Activated CD4-positive, alpha-beta T cell treated with anti-CD3 and anti-CD28 coated beads, Interleukin-2, amount 10 ng/mL, durations not matched to agents 7 days and 5 days (primary cell): ENCODE measurements around the gene IER5. TPM values are rescaled to one million over a fixed set of nuclear protein-coding genes. Genes with fewer than 3 reads are reported as not detected.
A peak's percentile ranks its signal among the peaks of the same experiment; 100 is the strongest.

Experiments
- CTCF ChIA-PET: fragments of 350-600 bp; sonication (Branson Sonifier 250); formaldehyde crosslinking; loops from one replicate; lab custom pipeline; 2021; ENCODE audit warnings: antibody characterized with exemption; lab: Charles Lee
- POLR2A ChIA-PET: fragments of 350-600 bp; sonication (Branson Sonifier 250); formaldehyde crosslinking; loops from one replicate; lab custom pipeline; 2021; ENCODE audit warnings: antibody characterized with exemption; lab: Charles Lee
- DNase-seq: peaks from one replicate; pipeline ENCODE4 v3.0.0-alpha.2; 2020
- H3K27ac Mint-ChIP-seq: one replicate; pipeline ENCODE4 v1.8.0; 2021; ENCODE audit warnings: mild to moderate bottlenecking, moderate library complexity, mixed read lengths
- H3K27me3 Mint-ChIP-seq: one replicate; pipeline ENCODE4 v1.8.0; 2021; ENCODE audit warnings: mixed read lengths
- H3K36me3 Mint-ChIP-seq: one replicate; pipeline ENCODE4 v1.8.0; 2021; ENCODE audit warnings: low read depth, mixed read lengths
- H3K4me1 Mint-ChIP-seq: one replicate; pipeline ENCODE4 v1.8.0; 2021; ENCODE audit warnings: mixed read lengths
- H3K4me3 Mint-ChIP-seq: one replicate; pipeline ENCODE4 v1.8.0; 2021; ENCODE audit warnings: mild to moderate bottlenecking, moderate library complexity, mixed read lengths
- H3K9me3 Mint-ChIP-seq: one replicate; pipeline ENCODE4 v1.8.0; 2021; ENCODE audit warnings: mixed read lengths
- total RNA-seq, 2 experiments: library from RNA; stranded (reverse); gene quantifications; one replicate each; pipeline ENCODE4 v1.2.3, GENCODE V29; 2021

The IER5 gene
- total RNA-seq, 2 experiments from 2014 or later, result 20.3 to 24.9 TPM

DNA sequence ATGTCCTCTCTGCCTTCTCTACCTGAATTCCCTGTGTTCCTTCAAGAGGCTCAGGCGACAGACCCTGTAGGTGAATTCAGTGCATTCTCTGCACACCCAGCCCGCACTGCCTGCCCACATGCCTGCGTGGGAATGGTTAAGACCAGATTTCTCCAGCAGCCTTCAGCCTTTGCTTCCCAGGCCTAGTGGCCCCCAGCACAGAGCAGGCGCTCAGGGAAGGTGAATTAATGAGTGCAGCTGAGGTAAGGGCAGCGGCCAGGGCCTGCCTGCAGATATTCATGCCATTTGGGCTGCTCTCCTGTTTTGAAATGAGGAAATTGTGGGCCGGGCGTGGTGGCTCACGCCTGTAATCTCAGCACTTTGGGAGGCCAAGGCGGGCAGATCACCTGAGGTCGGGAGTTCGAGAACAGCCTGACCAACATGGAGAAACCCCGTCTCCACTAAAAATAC lies 45.5 kb downstream of the IER5 start:
- ChIA-PET CTCF (interaction anchor here (0.9 to 2.9 kb wide), 6 partner anchors 10 to 95 kb away, joined by 3 to 11 read pairs (median 3); no protein-coding TSS in a partner anchor), POLR2A (no interaction called here)
- H3K4me3 Mint-ChIP-seq, result no peak overlapping the region
- no peaks in the 10 kb centered on the region for H3K9me3 Mint-ChIP-seq
- peak overlapping the region; percentile 54 for H3K27ac Mint-ChIP-seq
- DNase-seq, result no peak
- H3K27me3 Mint-ChIP-seq, result no peaks in the 10 kb centered on the region
- H3K4me1 Mint-ChIP-seq, result peaks cover 70% of the 10 kb centered on the region
- peaks cover 2% of the 10 kb centered on the region for H3K36me3 Mint-ChIP-seq

DNA sequence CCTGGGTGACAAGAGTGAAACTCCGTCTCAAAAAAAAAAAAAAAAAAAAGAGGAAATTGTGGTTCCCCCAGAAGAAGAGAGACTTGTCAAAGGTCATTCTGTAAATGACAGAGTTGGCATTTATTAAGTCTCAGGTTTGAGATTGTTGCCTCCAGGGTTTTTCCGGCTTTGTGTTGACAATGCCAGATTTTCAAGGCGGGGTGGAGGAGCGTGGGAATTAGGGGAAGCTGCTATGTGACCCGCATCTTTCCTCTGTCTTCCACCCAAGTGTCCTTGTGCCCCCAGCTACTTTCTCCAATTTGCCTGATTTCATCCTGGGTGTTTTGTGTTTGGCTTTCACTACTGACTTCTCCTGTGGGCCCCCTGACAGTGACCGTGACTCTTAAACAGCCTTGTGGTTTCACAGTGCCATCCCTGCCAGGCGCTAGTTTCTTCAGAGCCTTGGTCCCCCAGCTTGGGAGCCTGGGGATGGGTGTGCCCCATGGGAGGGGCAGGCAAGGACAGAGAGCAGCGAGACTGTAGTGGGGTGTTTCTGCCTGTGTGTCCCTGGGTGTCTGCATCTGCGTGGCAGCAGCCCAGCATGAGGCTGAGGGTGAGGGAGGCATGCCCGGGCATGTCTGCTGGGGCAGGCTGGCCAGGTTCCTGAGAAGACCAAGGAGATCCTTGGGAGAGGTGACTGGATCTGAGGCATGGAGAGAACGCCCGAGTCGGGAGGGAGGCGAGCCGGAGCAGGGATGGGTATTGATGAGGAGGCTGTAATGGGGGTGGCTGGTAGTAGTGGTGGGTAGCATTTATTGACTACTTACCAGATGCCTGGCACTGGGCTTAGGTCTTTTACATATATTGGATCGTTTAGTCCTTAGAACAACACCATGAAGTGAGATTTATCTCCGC lies 46.3 kb downstream of the IER5 start:
- CTCF ChIA-PET, result interaction anchor here (0.9 to 2.9 kb wide), 8 partner anchors 8 to 33 kb away, joined by 3 to 11 read pairs (median 4); no protein-coding TSS in a partner anchor
- Mint-ChIP-seq H3K4me1 (peaks cover 70% of the 10 kb centered on the region), H3K27ac (peak overlapping the region; percentile 90), H3K4me3 (peak overlapping the region; percentile 44), H3K27me3 (no peaks in the 10 kb centered on the region), H3K36me3 (peaks cover 2% of the 10 kb centered on the region), H3K9me3 (no peaks in the 10 kb centered on the region)
- DNase-seq, result peak; percentile 26
- POLR2A ChIA-PET, result no interaction called here

DNA sequence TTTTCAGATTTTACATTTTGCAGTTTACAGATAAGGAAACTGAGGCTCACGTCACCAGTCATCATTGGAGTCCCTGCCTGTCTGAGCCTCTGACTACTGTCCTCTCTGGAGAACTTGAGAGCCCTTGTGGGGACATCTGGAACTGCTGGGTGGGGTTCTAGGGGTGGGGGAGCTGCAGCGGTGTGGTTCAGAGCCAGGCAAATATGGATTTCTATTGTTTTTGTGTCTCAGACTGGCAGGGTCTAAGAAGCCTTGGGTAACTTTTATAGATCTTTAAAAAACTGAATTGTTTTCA lies 46.9 kb downstream of the IER5 start:
- ChIA-PET POLR2A (no interaction called here), CTCF (interaction anchor here (1.0 to 2.5 kb wide), 8 partner anchors 8 to 45 kb away, joined by 3 to 9 read pairs (median 4); no protein-coding TSS in a partner anchor)
- Mint-ChIP-seq H3K27me3 (no peaks in the 10 kb centered on the region), H3K4me3 (peak overlapping the region; percentile 44), H3K36me3 (peaks cover 2% of the 10 kb centered on the region), H3K4me1 (peaks cover 72% of the 10 kb centered on the region), H3K27ac (peak overlapping the region; percentile 90), H3K9me3 (no peaks in the 10 kb centered on the region)
- no peak for DNase-seq

DNA sequence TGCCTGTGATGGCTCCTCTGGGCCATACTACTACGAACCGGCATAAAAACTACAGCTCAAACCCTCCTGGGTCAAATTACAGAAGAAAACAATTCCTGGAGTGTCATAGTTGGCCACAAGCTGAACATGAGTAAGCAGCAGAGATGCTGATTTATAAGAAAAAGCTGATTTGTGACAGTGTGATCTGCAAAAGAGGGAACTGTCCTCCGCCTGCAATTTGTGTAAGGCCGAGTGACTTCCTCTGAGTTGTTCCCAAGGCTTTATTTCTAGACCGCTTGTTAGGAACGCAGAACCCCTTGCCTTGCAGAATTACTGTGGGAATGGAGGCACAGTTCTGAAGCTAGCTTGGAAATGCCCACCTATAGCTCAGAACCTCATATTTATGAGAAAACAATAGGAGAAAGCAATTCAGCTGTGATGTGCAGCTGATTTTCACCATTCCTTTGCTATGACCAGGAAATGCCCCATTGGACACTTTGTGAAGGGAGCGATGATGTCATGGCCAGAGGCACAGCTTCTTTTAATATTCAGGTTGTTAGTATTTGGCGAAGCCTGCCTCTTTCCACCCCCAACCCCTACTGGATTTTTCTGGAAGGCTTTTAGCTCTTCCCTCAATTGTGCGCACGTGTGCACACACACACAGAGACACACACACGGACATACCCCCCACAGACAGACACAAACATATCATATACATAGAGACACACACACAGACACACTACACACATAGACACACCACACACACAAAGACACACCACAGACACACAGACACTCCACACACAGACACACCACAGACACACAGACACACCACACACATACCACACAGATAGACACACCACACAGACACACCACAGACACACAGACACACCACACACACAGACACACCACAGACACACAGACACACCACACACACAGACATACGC lies 47.6 kb downstream of the IER5 start:
- Mint-ChIP-seq H3K4me1 (peaks cover 77% of the 10 kb centered on the region), H3K27ac (peak overlapping the region; percentile 90), H3K9me3 (no peaks in the 10 kb centered on the region), H3K27me3 (no peaks in the 10 kb centered on the region), H3K36me3 (peaks cover 2% of the 10 kb centered on the region), H3K4me3 (no peak overlapping the region)
- DNase-seq, result no peak
- ChIA-PET POLR2A (no interaction called here), CTCF (interaction anchor here (1.0 to 2.5 kb wide), 10 partner anchors 9 to 95 kb away, joined by 3 to 9 read pairs (median 4); no protein-coding TSS in a partner anchor)

DNA sequence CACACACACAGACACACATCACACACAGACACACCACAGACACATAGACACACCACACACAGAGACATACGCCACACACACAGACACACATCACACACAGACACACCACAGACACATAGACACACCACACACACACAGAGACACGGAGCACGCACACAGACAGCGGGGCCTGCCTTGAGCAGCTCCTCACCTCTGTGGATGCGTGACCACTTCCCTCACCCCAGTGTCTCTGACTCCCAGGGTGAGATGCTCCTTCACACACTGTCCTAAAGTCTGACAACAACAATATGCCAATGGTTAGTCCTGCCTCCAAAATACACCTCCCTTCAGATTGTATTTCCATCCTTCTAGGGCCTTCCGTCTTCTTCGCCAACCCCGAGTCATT lies 48.2 kb downstream of the IER5 start:
- H3K4me3 Mint-ChIP-seq, result no peak overlapping the region
- H3K9me3 Mint-ChIP-seq, result no peaks in the 10 kb centered on the region
- peaks cover 81% of the 10 kb centered on the region for H3K4me1 Mint-ChIP-seq
- POLR2A ChIA-PET, result no interaction called here
- H3K27me3 Mint-ChIP-seq, result no peaks in the 10 kb centered on the region
- H3K36me3 Mint-ChIP-seq, result peaks cover 2% of the 10 kb centered on the region
- no peak for DNase-seq
- CTCF ChIA-PET, result interaction anchor here (1.2 to 2.5 kb wide), 8 partner anchors 10 to 96 kb away, joined by 3 to 9 read pairs (median 4); no protein-coding TSS in a partner anchor
- peak overlapping the region; percentile 25 for H3K27ac Mint-ChIP-seq

DNA sequence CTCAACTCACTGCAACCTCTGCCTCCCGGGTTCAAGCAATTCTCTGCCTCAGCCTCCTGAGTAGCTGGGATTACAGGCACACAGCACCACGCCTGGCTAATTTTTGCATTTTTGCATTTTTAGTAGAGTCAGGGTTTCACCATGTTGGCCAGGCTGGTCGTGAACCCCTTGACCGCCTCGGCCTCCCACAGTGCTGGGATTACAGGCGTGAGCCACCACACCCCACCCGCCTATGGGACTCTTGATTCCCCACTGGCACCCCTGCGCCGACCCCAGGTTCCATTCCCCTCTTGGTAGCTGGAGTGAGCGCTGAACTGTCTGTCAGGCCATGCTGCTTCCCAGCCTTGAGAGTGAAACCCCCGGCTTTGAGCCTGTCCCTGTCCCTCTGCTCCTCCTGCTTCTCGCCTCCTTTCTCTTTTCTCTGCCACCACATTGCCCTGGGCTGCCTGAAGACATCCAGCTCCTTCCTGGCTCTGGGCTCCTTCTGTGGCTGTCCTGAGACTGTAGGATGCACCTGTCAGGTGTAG lies 48.8 kb downstream of the IER5 start:
- ChIA-PET POLR2A (no interaction called here), CTCF (interaction anchor here (0.7 to 2.5 kb wide), 7 partner anchors 10 to 97 kb away, joined by 3 to 9 read pairs (median 4); no protein-coding TSS in a partner anchor)
- Mint-ChIP-seq H3K27ac (no peak overlapping the region), H3K27me3 (no peaks in the 10 kb centered on the region), H3K4me1 (peaks cover 87% of the 10 kb centered on the region), H3K4me3 (no peak overlapping the region), H3K9me3 (no peaks in the 10 kb centered on the region), H3K36me3 (peaks cover 2% of the 10 kb centered on the region)
- no peak for DNase-seq

DNA sequence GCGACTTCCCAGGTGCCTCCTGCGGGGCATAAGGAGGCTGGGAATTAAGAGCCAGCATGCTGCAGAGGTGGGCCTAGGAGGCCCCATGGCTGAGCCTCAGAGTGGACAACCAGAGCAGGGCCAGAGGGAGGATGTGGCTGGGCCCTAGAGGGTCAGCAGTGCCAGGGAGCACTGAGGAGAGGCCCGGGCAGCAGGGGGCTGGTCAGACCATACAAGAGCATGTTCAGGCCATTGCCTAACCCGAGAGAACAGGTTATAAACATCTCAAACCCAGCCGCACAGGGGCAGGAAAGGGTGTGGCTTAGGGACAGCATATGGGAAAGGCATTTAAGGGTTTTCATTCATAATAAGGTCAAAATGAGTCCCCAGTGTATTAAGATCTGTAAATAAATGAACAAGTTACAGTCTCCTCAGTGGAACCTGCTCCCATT lies 51.1 kb downstream of the IER5 start:
- Mint-ChIP-seq H3K4me3 (no peak overlapping the region), H3K9me3 (no peaks in the 10 kb centered on the region), H3K27me3 (peaks cover 15% of the 10 kb centered on the region), H3K4me1 (peaks cover 83% of the 10 kb centered on the region), H3K27ac (no peak overlapping the region), H3K36me3 (peaks cover 2% of the 10 kb centered on the region)
- CTCF ChIA-PET, result interaction anchor here (1.0 to 5.4 kb wide), 6 partner anchors 12 to 96 kb away, joined by 3 to 42 read pairs (median 14); partner anchors contain the start of gene IER5
- POLR2A ChIA-PET, result no interaction called here
- DNase-seq, result no peak

DNA sequence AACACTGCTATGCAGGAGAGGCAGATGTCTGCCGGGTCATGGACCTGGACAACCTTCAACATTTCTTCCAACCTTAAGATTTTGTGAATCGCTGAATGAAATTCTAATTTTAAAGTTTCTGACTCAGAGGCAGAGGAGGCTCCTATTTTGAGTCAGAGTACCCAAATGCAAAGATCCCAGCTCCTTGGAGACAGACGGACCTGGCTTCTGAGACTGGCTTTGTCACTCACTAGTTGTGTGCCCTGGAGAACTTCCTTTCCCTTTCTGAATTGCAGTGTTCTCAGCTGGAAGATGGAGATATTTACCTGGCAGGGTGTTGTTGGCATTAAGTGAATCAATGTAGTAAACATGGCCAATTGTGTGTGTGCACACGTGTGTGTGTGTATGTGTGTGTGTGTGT lies 51.9 kb downstream of the IER5 start:
- POLR2A ChIA-PET, result interaction anchor here (1.1 kb wide), 1 partner anchor 51 kb away, joined by 3 read pairs; no protein-coding TSS in a partner anchor
- peaks cover 76% of the 10 kb centered on the region for H3K4me1 Mint-ChIP-seq

DNA sequence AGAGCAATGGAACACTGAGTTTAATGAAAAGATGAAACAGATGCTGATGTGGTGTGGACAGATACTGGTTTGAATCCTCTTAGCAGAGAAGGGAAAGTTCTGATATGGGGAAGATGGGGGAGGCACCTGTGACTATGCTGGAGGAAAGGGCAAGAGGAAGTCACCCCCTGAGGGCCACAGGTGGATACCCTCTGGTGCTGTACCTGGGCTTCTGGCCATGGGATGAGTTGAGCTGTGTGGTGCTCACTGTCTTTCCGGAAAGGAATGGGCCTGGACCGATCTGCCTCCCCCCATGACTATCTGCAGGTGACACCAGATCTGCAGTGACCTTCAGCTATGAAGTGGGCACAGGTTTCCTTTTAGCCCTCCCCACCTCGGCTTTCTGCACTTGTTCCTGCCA lies 52.4 kb downstream of the IER5 start:
- H3K4me3 Mint-ChIP-seq, result no peak overlapping the region
- no peak for DNase-seq
- peaks cover 71% of the 10 kb centered on the region for H3K4me1 Mint-ChIP-seq
- CTCF ChIA-PET, result interaction anchor here (1.0 to 5.4 kb wide), 24 partner anchors 11 to 625 kb away, joined by 3 to 57 read pairs (median 13); partner anchors contain the start of genes IER5, MR1 and STX6
- H3K27me3 Mint-ChIP-seq, result peaks cover 24% of the 10 kb centered on the region
- POLR2A ChIA-PET, result interaction anchor here (1.1 kb wide), 1 partner anchor 52 kb away, joined by 3 read pairs; no protein-coding TSS in a partner anchor
- H3K27ac Mint-ChIP-seq, result peak overlapping the region; percentile 69
- no peaks in the 10 kb centered on the region for H3K36me3 Mint-ChIP-seq
- peaks cover 5% of the 10 kb centered on the region for H3K9me3 Mint-ChIP-seq

More for the DNA sequence above, 51.9 kb downstream of the IER5 start:
- DNase-seq, result no peak
- Mint-ChIP-seq H3K4me3 (no peak overlapping the region), H3K9me3 (peaks cover under 1% of the 10 kb centered on the region), H3K27ac (peak overlapping the region; percentile 69), H3K27me3 (peaks cover 20% of the 10 kb centered on the region), H3K36me3 (peaks cover under 1% of the 10 kb centered on the region)
- CTCF ChIA-PET, result interaction anchor here (1.0 to 5.4 kb wide), 15 partner anchors 12 to 625 kb away, joined by 3 to 57 read pairs (median 20); partner anchors contain the start of genes IER5, MR1 and STX6

DNA sequence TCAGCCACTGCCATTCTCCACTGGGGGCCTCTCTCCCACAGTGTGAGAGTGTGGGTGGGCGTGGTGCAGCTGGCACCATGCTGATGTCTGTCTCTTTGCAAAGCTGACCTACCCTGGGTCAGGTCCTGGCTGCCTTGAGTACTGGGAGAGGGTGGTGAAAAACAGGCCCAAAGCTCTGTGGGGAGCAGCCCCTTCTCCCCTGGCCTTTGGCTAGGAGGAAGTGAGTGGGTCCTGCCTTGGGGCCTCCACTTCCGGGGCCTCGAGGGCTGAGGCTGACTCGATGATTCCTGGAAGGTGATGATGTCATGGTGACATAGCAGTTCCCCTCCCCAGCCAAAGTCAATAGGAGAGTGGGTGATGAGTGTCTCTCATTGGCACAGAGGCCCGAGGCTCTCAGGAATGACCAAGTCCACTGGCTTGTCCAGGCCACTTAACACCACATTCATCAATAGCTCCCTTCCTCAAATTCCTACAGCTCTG lies 53.0 kb downstream of the IER5 start:
- POLR2A ChIA-PET, result interaction anchor here (0.8 to 2.1 kb wide), 3 partner anchors 51 to 53 kb away, joined by 3 to 7 read pairs (median 3); partner anchors contain the start of gene IER5
- peaks cover 11% of the 10 kb centered on the region for H3K9me3 Mint-ChIP-seq
- peaks cover 4% of the 10 kb centered on the region for H3K36me3 Mint-ChIP-seq
- no peak overlapping the region for H3K4me3 Mint-ChIP-seq
- H3K4me1 Mint-ChIP-seq, result peaks cover 65% of the 10 kb centered on the region
- CTCF ChIA-PET, result interaction anchor here (0.9 to 5.4 kb wide), 30 partner anchors 8 to 626 kb away, joined by 3 to 57 read pairs (median 9); partner anchors contain the start of genes IER5, MR1 and STX6
- H3K27ac Mint-ChIP-seq, result peak overlapping the region; percentile 65
- DNase-seq, result peak; percentile 49
- peaks cover 29% of the 10 kb centered on the region for H3K27me3 Mint-ChIP-seq
